ENCODE measurements around the gene C9orf43.
"Not testable (repeated sequence)": the region's sequence is repeated elsewhere in the genome, so short reads cannot be mapped to it uniquely, and the experiment has no call there.

C9orf43 gene

GRCh38 chr9:113425072-113425471 lies 14.5 kb downstream of the C9orf43 start:
- no peak for DNase-seq

- DNase-seq: no peak
Observed at GRCh38 chr9:113426701-113427100, 16.2 kb downstream of the C9orf43 start.

GRCh38 chr9:113427629-113428028 lies 17.1 kb downstream of the C9orf43 start:
- no peak for DNase-seq

- DNase-seq: no peak
Observed at GRCh38 chr9:113428062-113428615, 17.6 kb downstream of the C9orf43 start.

- no peak for DNase-seq
Observed at GRCh38 chr9:113431191-113431590, 20.6 kb downstream of the C9orf43 start.

- DNase-seq: no peak
Observed at GRCh38 chr9:113436728-113437515, 26.4 kb downstream of the C9orf43 start.

DNA sequence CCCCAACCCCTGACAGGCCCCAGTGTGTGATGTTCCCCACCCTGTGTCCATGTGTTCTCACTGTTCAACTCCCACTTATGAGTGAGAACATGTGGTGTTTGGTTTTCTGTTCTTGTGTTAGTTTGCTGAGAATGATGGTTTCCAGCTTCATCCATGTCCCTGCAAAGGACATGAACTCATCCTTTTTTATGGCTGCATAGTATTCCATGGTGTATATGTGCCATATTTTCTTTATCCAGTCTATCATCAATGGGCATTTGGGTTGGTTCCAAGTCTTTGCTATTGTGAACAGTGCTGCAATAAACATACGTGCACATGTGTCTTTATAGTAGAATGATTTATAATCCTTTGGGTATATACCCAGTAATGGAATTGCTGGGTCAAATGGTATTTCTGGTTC lies 27.2 kb downstream of the C9orf43 start:
- DNase-seq: not testable (repeated sequence)

DNA sequence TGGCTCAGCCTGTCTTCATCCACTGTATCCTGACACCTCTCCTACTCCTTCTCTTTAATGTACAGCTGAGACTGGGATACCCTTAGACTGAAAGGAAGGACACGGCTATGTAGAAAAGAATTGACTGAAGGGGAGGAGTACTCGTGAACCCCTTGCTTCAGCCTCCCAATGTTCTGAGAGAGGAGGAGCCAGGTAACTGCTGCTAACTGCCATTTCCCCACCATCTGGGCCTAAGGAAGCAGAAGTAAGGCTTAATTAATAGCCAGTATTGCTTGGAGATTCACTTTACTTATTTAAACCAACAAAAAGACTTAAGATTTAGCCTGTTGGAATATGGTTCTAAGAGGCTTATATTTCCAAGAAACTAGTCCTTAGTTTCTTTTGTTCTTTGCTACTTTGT lies 34.2 kb downstream of the C9orf43 start:
- DNase-seq: no peak

- DNase-seq: no peak
Observed at GRCh38 chr9:113446323-113446740, 35.8 kb downstream of the C9orf43 start.

- no peak for DNase-seq
Observed at GRCh38 chr9:113449376-113449775, 38.8 kb downstream of the C9orf43 start.

DNA sequence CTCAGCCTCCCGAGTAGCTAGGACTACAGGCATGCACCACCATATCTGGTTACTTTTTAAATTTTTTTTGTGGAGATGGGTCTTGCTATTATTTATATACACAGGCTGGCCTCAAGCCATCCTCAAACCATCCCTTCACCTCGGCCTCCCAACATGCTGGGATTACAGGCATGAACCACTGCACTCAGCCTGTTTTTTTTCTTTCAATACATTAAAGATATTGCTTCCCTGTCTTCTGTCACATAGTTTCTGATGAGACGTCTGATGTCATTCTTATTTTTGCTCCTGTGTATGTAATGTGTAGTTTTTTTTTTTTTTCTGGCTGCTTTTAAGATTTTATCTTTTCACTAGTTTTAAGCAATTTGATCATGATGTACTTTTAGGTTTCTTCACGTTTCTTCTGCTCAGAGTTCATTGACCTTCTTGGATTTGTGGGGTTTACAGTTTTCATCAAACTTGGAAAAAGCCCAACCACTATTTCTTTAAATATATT lies 41.6 kb downstream of the C9orf43 start:
- no peak for DNase-seq

GRCh38 chr9:113454914-113455761 lies 44.6 kb downstream of the C9orf43 start:
- no peak for DNase-seq

GRCh38 chr9:113456235-113456634 lies 45.7 kb downstream of the C9orf43 start:
- no peak for DNase-seq

DNA sequence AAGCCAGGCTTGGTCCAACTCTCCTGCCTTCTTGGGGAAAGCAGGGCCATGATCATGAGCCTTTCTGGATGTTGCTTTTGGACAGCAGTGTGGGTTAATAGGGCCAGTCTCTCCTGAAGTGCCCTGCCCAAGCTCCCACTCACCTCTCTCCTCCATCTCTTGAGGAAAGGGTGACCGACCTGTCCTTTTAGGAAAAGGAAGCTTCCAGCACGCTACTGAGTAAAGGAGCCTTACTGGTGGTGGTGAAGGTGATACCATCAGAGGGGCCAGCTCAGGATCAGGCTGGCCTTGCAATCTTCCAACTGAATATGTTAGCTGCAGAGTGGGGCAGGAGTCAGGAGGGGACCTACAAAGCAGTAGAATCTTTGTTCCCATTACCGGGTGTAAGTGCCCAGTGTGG lies 50.7 kb downstream of the C9orf43 start:
- no peak for DNase-seq

- no peak for DNase-seq
Observed at GRCh38 chr9:113461943-113462342, 51.4 kb downstream of the C9orf43 start.

DNA sequence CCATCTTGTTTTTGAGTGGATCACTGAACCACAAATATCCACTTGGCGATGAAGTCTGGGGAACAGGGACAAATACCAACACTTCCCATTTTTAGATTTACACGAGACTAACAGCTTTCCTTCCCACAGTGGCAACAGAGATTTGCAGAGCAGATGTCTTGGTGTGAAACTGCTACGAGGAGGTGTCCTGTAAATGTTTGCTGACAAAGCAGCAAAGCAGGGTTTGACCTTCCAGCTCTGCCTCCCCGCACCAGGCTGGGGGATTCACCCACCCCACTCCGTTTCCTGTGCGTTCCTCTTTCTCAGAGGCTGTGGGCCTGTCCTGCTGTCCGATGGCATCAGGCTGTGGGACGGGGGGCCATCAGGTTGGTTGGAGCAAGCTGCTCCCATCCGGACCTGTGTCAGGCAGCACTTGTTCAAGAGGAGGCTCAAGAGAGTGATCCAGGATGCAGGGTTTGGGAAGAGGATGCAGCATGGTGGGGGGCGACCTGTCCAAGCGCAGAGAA lies 52.3 kb downstream of the C9orf43 start:
- no peak for DNase-seq

- no peak for DNase-seq
Observed at GRCh38 chr9:113463418-113464285, 53.1 kb downstream of the C9orf43 start, which contains the start of gene RGS3. TSS of gene RGS3 (plus strand) at chr9:113463727. CDS start at chr9:113463803, 76 bp downstream.

- DNase-seq: no peak
Observed at GRCh38 chr9:113464286-113464660, 53.7 kb downstream of the C9orf43 start.

GRCh38 chr9:113465599-113466140 lies 55.1 kb downstream of the C9orf43 start:
- DNase-seq: no peak

DNA sequence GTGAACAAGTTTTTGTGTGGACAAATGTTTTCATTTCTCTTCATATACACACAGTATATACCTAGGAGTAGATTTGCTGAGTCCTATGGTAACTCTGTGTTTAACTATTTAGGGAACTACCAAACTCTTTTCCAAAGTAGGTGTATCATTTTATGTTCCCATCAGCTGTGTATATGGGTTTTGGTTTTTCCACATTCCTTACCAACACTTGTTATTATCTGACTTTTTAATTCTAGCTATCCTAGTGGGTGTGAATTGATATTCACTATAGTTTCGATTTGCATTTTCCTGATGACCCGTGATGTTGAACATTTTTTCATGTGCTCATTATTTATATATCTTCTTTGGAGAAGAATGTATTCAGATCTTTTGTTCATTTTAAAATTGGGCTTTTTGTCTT lies 56.6 kb downstream of the C9orf43 start:
- no peak for DNase-seq

GRCh38 chr9:113468716-113469448 lies 58.3 kb downstream of the C9orf43 start:
- no peak for DNase-seq
